GM12873 (cell line): Measurements from ENCODE around the gene IL19.

ENCODE experiments used
- CTCF ChIP-seq: IDR thresholded peaks from 2 replicates; pipeline ENCODE4 v1.5.1; 2012; ENCODE audit warnings: low read depth, mild to moderate bottlenecking, moderate library complexity, low read length, control low read depth; ENCODE audit not compliant: insufficient read depth; ENCODE audit errors: missing control alignments

IL19 gene

DNA sequence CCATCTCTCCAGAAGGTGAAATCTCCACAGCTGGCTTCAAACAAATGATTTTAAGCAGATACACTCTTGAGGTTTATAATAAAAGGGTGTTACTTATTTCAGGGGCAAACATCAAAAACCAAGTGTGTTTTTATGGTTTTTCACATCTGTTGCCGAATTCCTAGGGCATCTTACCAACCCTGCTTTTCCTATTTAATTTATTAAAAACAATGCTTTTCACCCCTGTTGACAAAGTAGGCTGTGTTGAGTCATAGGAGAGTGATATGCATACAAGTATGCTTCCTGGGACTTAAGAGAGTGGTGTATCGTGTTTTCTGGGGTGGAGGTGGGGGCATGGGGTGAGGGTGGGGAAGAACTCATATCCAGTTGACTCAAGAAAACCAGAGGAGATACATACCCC is 65.5 kb downstream of the IL19 start:
- no peak for TF ChIP-seq CTCF

DNA sequence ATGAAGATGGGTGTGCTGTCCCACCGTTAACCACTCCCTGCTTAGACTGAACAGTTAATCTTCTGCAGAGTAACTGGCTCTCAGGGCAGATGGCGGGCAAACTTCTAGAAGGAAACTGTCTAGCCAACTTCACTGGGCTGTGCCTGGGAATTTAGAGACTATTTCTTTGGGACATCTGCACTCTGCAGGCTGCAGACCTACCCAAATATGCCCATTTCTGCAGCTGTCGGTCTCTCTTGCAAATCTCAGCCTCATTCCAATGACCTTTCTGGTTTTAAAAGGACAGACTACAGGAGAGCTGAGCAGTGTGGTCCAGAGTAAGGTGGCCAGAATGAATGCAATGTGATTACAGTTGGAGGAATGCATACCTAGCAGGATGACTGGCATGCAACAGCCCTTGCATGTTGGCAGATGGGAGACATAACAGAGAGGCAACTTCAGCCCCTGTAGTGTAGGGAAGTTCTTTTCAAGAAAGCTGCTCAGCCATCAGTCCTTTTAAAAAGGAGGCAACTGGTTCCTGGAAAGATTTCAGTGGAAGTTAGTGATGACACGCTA is 68.5 kb downstream of the IL19 start:
- no peak for TF ChIP-seq CTCF

- no peak for TF ChIP-seq CTCF
These were observed 69.3 kb downstream of the IL19 start for GRCh38 chr1:206839857-206840256.

GRCh38 chr1:206841609-206842323 is 71.2 kb downstream of the IL19 start:
- TF ChIP-seq CTCF: no peak

GRCh38 chr1:206842854-206843253 is 72.3 kb downstream of the IL19 start:
- TF ChIP-seq CTCF: no peak

DNA sequence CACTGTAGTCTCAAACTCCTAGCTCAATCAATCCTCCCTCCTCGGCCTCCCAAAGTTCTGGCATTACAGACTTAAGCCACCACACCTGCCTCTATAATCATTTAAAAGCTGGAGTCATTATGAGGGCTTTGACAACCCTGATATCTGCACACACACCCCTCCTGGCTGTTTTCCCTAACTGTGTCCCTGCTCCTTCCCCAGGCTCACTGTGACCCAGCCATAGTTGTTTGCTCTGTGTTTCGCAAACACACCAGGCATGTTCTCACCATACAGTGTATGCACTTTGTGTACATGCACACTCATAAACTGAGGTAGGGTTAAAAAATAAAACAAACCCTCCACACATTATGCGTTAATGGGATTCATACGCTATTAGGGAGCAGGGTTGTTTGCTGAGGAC is 73.1 kb downstream of the IL19 start:
- no peak for TF ChIP-seq CTCF

- TF ChIP-seq CTCF: no peak
These were observed 75.9 kb downstream of the IL19 start for GRCh38 chr1:206846487-206846886.
